Epithelial cell of proximal tubule (primary cell): Measurements from ENCODE around the gene DPCD. TPM values are rescaled to one million over a fixed set of nuclear protein-coding genes. Genes with fewer than 3 reads are reported as not detected.

Source experiments
- DNase-seq: peaks from one replicate; pipeline ENCODE4 v3.0.0-alpha.2; 2011; ENCODE audit warnings: low read depth
- H3K4me3 ChIP-seq: 2 replicates; pipeline ENCODE4 v1.5.1; 2011; ENCODE audit warnings: low read depth, mild to moderate bottlenecking, low read length
- total RNA-seq: library from RNA; depleted of rRNA; stranded (reverse); fragments of >200 nt; gene quantifications from 2 replicates; pipeline ENCODE4 v1.2.3, GENCODE V29; 2015
- TF ChIP-seq, protein P1 (sequence below): conservative IDR thresholded peaks from 2 replicates; pipeline ENCODE4 v1.5.1; 2012; ENCODE audit warnings: low read depth, mild to moderate bottlenecking, low read length

The DPCD gene
- total RNA-seq, 1 donor from 2014 or later, result 65.6 TPM

DNA sequence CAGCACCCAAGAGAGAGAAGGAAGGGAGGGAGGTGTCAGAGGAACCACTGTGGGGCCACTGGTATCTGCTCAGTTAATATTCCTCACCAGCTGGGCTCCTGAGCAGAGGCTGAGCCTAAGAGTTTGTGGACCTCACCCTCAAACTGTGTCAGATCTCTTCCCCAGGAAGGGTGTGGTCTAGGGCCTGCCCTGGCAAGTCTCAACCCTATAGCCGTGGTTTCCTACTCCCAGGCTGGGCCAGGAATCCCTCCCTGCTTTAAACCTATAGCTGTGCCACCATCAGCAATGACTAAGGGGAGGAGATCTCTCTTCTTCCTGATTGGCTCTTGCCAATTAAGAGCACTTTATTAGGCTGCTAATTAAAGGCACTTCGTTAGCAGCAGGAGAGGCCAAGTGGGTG lies 29.9 kb upstream of the DPCD start:
- H3K4me3 ChIP-seq, result no peak overlapping the region
- TF ChIP-seq, protein P1, sequence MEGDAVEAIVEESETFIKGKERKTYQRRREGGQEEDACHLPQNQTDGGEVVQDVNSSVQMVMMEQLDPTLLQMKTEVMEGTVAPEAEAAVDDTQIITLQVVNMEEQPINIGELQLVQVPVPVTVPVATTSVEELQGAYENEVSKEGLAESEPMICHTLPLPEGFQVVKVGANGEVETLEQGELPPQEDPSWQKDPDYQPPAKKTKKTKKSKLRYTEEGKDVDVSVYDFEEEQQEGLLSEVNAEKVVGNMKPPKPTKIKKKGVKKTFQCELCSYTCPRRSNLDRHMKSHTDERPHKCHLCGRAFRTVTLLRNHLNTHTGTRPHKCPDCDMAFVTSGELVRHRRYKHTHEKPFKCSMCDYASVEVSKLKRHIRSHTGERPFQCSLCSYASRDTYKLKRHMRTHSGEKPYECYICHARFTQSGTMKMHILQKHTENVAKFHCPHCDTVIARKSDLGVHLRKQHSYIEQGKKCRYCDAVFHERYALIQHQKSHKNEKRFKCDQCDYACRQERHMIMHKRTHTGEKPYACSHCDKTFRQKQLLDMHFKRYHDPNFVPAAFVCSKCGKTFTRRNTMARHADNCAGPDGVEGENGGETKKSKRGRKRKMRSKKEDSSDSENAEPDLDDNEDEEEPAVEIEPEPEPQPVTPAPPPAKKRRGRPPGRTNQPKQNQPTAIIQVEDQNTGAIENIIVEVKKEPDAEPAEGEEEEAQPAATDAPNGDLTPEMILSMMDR, result no peak
- no peak for DNase-seq

DNA sequence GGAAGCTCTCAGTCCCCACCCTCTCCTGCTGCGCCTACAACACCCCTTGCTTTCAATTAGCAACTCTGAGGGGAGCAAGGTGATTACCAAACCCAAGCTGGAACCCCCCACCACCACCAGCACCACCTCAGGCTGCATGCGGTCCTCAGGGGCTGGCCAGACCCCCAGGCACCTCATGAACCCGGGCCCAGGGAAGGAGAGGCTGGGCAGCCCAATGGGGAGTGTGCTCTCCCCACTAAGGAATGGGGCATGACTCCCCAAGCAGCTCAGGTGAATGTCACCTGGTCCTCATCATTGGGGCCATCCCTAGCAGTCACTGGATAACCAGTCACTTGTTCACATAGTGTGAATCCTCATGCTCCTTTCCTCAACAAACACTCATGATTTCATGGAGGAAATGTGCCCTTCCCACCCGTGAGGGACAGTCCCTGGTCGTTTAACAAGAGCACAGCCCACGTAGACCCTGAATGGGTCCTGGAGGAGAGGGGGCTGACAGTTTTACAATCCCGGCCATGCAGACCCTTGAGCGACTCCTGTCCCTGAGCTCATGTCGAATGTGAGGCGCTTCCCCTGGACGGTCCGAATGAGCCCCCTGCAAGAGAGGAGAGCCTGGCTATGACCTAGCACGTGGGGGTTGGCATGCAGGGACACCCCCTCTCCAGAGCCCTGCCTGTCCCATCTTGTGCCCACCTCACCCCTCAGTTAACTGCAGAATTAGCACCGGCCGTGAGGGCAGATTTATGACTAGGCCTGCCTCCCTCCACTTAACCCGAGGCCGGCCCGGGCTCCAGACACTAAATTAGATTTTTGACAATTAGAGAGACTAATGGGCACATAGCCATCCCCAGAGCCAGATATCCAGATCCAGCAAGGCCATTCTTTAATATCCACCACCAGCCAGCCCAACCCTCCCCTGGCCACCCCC lies 29.2 kb upstream of the DPCD start:
- no peak overlapping the region for H3K4me3 ChIP-seq
- TF ChIP-seq, protein P1, result no peak
- no peak for DNase-seq

DNA sequence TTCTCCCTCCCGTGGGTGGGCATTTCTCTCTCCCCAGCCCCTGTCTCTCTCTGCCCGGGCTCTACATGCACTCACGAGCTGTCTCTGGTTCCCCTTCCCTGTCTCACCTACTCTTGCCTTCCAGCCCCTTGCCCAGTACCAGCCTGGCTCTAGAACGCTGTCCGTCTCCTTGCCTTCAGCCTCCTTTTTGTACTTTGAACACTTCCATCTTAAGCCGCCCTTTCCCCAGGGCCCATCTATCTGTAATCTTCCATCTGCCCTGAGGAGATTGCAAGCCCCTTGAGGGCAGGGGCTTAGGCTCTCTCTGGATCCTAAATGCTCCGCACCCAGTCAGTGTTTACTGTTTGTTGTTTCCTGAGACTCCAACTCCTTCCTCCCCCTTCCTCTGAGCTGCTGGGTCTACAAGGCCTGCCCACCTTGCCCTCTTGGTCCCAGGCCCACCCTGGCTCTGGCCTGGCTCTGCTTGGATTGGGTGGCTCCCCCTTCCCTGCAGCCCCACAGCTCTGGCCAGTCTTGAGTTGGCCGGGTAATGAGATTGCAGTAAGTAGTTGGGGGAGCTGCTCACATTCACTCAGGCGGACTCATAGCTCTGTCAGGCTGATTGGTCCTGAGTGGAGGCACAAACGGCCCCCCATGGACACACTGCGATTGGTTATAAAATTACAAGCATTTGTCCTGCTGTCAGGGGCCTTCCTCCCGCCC lies 28.4 kb upstream of the DPCD start:
- no peak overlapping the region for H3K4me3 ChIP-seq
- TF ChIP-seq, protein P1, result no peak
- no peak for DNase-seq

DNA sequence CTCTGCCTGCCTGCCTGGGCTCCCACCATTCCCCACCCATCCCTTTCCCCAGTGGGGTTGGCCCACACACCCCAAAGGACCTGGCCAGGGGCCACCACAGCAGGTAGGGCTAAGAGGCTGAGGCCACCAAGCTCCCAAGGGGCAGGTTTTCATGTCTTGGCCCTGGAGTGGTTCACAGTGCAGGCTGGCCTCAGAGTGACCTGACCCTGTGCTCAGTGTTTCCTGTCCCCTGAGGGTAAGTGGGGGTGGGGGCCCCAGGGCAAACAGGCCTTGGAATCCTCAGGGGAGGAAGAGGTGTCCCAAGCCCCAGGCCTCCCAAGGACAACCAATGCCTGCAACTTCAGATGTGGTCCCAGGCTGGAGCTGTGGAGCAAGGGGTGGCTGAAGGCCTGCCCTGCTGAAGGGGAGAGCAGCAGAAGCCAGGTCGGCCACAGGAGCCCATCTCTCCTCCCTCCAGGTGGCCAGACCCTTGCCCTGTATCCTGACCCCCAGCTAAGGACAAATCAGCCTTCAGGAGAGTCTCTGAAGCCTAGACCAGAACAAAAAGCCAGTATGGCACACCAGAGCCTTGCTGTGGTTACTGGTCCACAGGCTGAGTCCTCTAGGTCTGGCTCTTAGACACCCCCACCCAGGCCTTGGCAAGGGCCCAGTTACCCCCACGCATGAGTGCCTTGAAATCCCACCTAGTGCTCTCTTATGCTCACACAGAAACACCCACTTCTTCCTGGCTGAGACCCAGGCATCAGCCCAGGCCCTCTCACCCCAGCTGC lies 27.6 kb upstream of the DPCD start:
- TF ChIP-seq, protein P1, result no peak
- H3K4me3 ChIP-seq, result no peak overlapping the region
- no peak for DNase-seq

DNA sequence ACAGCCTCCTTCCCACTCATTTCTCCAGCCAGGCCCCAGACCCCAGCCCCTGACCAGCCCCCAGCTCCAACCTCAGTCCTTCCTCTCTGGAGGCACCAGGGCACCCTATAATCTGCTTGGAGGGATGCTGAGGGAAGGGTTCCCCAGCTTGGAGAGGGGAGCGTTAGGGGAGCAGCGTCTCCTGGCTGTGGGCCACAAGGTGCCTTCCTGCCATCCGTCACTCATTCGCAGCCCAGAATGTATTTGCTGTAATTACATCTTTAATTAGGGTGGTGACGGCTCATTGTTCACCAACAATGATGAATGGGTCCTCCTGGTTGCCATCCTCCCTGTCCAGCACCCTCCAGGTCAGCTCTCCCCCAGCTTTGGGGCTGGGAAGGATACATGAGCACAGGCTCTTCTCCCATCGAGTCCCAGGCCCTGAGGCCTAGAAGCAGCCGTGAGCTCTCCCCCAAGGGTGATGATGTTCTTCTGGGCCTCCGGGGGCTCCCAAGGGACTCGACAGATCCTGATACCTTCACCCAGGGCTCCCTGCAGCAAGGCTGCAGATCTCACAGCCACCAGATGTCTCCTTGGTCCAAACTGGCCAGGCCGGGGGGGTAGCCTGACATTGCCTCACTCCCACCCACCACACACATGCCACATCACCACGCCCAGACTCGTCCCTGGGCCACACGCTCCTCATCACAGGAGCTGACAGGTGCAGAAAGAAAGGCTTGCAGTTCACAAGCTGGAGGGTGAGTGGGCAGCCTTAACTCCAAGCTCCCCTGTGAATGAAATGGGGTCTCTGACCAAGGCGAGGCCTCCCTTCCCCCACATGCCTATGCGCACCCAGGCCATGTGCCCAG lies 26.8 kb upstream of the DPCD start:
- TF ChIP-seq, protein P1, result no peak
- DNase-seq, result no peak
- no peak overlapping the region for H3K4me3 ChIP-seq

DNA sequence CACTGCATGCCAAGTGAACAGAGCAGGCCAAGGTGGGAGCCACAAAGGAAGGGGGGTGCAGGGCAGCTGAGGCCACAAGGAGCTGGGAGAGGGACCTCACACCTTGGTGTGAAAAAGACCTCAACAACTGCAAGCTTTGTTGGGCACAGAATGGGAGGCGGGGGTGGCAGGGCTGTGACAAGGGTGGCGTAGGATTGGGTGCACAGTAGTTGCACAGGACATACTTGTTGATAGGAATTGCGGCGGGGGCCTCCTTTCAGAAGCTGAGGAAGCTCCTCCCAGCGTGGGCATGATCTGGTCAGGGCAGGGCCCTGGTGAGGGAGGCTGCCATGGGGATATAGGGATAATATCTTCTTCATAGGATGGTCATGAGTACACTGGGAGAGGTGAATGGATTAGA lies 25.9 kb upstream of the DPCD start:
- DNase-seq, result no peak
- no peak overlapping the region for H3K4me3 ChIP-seq
- TF ChIP-seq, protein P1, result no peak
